ENCODE data around the gene APOOL. TPM values are rescaled to one million over a fixed set of nuclear protein-coding genes. Genes with fewer than 3 reads are reported as not detected.

Gene APOOL
- total and polyA plus RNA-seq, 2 of the 13 experiments (the other 11 are each of a cell fraction or from before 2014, with no cell fraction given) = 7.3 to 13.9 TPM

GRCh38 chrX:85112293-85112692 is 108.6 kb downstream of the APOOL start:
- no peak for DNase-seq (ENCODE audit: low spot score)
- Histone ChIP-seq H3K9ac (ENCODE audit: insufficient read depth, low read depth, low read length) (no peak overlapping the region), H3K36me3 (replicated peaks in 1 of 2; ENCODE audit: control insufficient read depth in 1 of 2, insufficient read depth in 2 of 2, low read length in 2 of 2) (no peaks in the 10 kb centered on the region), H3K27ac (ENCODE audit: extremely low read length, insufficient read depth, low read length) (no peak overlapping the region), H3K4me2 (ENCODE audit: low read depth, low read length) (0 out of 2 replicates have a peak overlapping the region, but pooled peaks have one; percentile 3), H3K4me3 (replicated peaks in 1 of 3; ENCODE audit: insufficient read depth in 1 of 3, low read depth in 2 of 3, low read length in 3 of 3) (no peak overlapping the region), H4K20me1 (ENCODE audit: insufficient read depth, low read length) (no peaks in the 10 kb centered on the region), H2AFZ (ENCODE audit: low read length) (no peak overlapping the region), H3K79me2 (ENCODE audit: insufficient read depth, low read length) (no peaks in the 10 kb centered on the region), H3K27me3 (ENCODE audit: control insufficient read depth in 1 of 2, insufficient read depth in 2 of 2, low read length in 2 of 2) (no peaks in the 10 kb centered on the region), H3K9me3 (ENCODE audit: low read length) (no peaks in the 10 kb centered on the region), H3K4me1 (ENCODE audit: insufficient read depth, low read length) (peaks cover 7% of the 10 kb centered on the region)
- WGBS (ENCODE audit: low lambda C conversion rate) = 10% methylated on average over 6 of the region's 9 CpGs
- POLR2A ChIA-PET = no interaction called here
- ATAC-seq = no peak
- in situ Hi-C loops (cut with HindIII; ENCODE audit: extremely low pct_ligation_motif_present, low pct_unique_long_range_greater_than_20kb) (loop anchor here (10.0 kb wide), 1 partner anchor 433 kb away; no protein-coding TSS in a partner anchor), intact Hi-C loops (cut with micrococcal nuclease; ENCODE audit: unreplicated experiment) (no loop called here)
- CTCF ChIA-PET (ENCODE audit: low intra/inter-chr PET ratio, low total read pairs) = no interaction called here
- no TSS peak for BruUV-seq (replicated peaks)
- no peak for FAIRE-seq
- TF ChIP-seq CBFB (CRISPR knock-in tag; IDR thresholded peaks at IDR 0.05) (no peak), HNF4A (CRISPR knock-in tag; IDR thresholded peaks at IDR 0.05) (peak; percentile 9; the same call in 1 of the 2 replicates), CAMTA2 (CRISPR knock-in tag; IDR thresholded peaks at IDR 0.05; ENCODE audit: borderline replicate concordance) (no peak), ELF3 (CRISPR knock-in tag; IDR thresholded peaks at IDR 0.05) (peak; percentile 40; the same call in 1 of the 2 replicates)
- TF ChIP-seq, protein P1, sequence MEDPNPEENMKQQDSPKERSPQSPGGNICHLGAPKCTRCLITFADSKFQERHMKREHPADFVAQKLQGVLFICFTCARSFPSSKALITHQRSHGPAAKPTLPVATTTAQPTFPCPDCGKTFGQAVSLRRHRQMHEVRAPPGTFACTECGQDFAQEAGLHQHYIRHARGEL (CRISPR knock-in tag; IDR thresholded peaks at IDR 0.05) = no peak

DNA sequence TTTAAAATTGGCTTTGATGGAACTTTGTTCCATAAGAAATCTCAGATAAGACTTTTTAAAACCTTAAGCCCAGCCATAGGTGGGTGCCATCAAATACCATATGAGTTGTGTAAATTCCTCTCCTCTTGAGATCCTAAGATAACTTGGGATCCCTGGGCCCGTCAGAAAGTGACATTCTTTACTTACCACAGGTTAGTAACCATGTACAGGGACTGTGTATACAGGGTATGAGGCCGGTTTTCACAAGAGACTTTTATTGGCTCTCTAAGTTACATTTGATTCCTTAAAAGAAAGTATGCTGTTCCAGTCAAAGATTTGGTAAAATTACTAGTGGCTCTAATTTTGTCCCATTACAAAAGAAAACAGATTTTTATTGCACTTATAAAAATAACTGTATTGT is 110.1 kb downstream of the APOOL start:
- Histone ChIP-seq H2AFZ (ENCODE audit: low read length) (no peak overlapping the region), H3K9ac (ENCODE audit: insufficient read depth, low read depth, low read length) (no peak overlapping the region), H3K27ac (ENCODE audit: extremely low read length, insufficient read depth, low read length) (no peak overlapping the region), H3K4me3 (replicated peaks in 1 of 3; ENCODE audit: insufficient read depth in 1 of 3, low read depth in 2 of 3, low read length in 3 of 3) (no peak overlapping the region), H3K9me3 (ENCODE audit: low read length) (no peaks in the 10 kb centered on the region), H3K36me3 (replicated peaks in 1 of 2; ENCODE audit: control insufficient read depth in 1 of 2, insufficient read depth in 2 of 2, low read length in 2 of 2) (no peaks in the 10 kb centered on the region), H3K27me3 (ENCODE audit: control insufficient read depth in 1 of 2, insufficient read depth in 2 of 2, low read length in 2 of 2) (no peaks in the 10 kb centered on the region), H3K79me2 (ENCODE audit: insufficient read depth, low read length) (no peaks in the 10 kb centered on the region), H3K4me1 (ENCODE audit: insufficient read depth, low read length) (peaks cover 7% of the 10 kb centered on the region), H3K4me2 (ENCODE audit: low read depth, low read length) (no peak overlapping the region), H4K20me1 (ENCODE audit: insufficient read depth, low read length) (no peaks in the 10 kb centered on the region)
- FAIRE-seq (no peak), ATAC-seq (no peak), DNase-seq (ENCODE audit: low spot score) (no peak)
- WGBS (ENCODE audit: low lambda C conversion rate) = 39% methylated on average over 2 of the region's 2 CpGs
- no TSS peak for BruUV-seq (replicated peaks)
- intact Hi-C loops (cut with micrococcal nuclease; ENCODE audit: unreplicated experiment) (no loop called here), in situ Hi-C loops (cut with HindIII; ENCODE audit: extremely low pct_ligation_motif_present, low pct_unique_long_range_greater_than_20kb) (loop anchor here (10.0 kb wide), 1 partner anchor 431 kb away; no protein-coding TSS in a partner anchor)
- ChIA-PET CTCF (ENCODE audit: low intra/inter-chr PET ratio, low total read pairs) (no interaction called here), POLR2A (no interaction called here)
- TF ChIP-seq HNF1A (IDR thresholded peaks at IDR 0.05; ENCODE audit: low read depth) (no peak), HNF1A (CRISPR knock-in tag; IDR thresholded peaks at IDR 0.05; ENCODE audit: borderline replicate concordance) (no peak), KLF6 (CRISPR knock-in tag; IDR thresholded peaks at IDR 0.05) (no peak), ZNF180 (CRISPR knock-in tag; IDR thresholded peaks at IDR 0.05; ENCODE audit: borderline replicate concordance, low read depth) (no peak), RBM39 (IDR thresholded peaks at IDR 0.05; ENCODE audit: low read depth, low read length, poor library complexity, severe bottlenecking) (no peak), ZFP37 (CRISPR knock-in tag; IDR thresholded peaks at IDR 0.05; ENCODE audit: borderline replicate concordance) (no peak), ZNF441 (CRISPR knock-in tag; IDR thresholded peaks at IDR 0.05; ENCODE audit: borderline replicate concordance) (no peak), ZNF33B (CRISPR knock-in tag; IDR thresholded peaks at IDR 0.05) (no peak), ZNF674 (CRISPR knock-in tag; IDR thresholded peaks at IDR 0.05; ENCODE audit: low read depth) (no peak)

Measured in HepG2 (cell line).